Frontal cortex (tissue), 4 donors: ENCODE measurements around the gene LHX1. TPM values are rescaled to one million over a fixed set of nuclear protein-coding genes. Genes with fewer than 3 reads are reported as not detected.

Source experiments
- DNase-seq, 2 donors: peaks; one replicate each; pipeline ENCODE4 v3.0.0; 2012; ENCODE audit warnings: low spot score in 2 of 2
- FAIRE-seq: peaks from 2 replicates; lab custom pipeline; 2012; peaks lifted over from hg19 to GRCh38; lab: Jason Lieb, UNC
- total RNA-seq: library from RNA; depleted of rRNA; stranded (reverse); fragments of >200 nt; gene quantifications from one replicate; pipeline ENCODE4 v1.2.3, GENCODE V29; 2014
- donor health status: control.
- donor health status: control.
- donor health status: control.

Gene LHX1
- under 0.01 TPM for total RNA-seq

- DNase-seq (peak in 1 of 2 donors; percentile 44), FAIRE-seq (no peak)
Observed at GRCh38 chr17:36937001-36937958, at the start of gene LHX1. TSS of gene LHX1 (plus strand) at chr17:36937475. CDS start at chr17:36938198, 723 bp downstream.

- DNase-seq (no peak), FAIRE-seq (no peak)
Observed at GRCh38 chr17:36888236-36888951, 48.9 kb upstream of the LHX1 start.

- DNase-seq (no peak), FAIRE-seq (no peak)
Observed at GRCh38 chr17:36889770-36890349, 47.4 kb upstream of the LHX1 start.

GRCh38 chr17:36890398-36891168 lies 46.7 kb upstream of the LHX1 start:
- DNase-seq: no peak
- FAIRE-seq: no peak

- DNase-seq (no peak), FAIRE-seq (no peak)
Observed at GRCh38 chr17:36892112-36892838, 45.0 kb upstream of the LHX1 start.

GRCh38 chr17:36894177-36894576 lies 43.1 kb upstream of the LHX1 start:
- DNase-seq (no peak), FAIRE-seq (no peak)

- no peak for DNase-seq
- FAIRE-seq: no peak
Observed at GRCh38 chr17:36894925-36895324, 42.4 kb upstream of the LHX1 start.

- DNase-seq (no peak), FAIRE-seq (no peak)
Observed at GRCh38 chr17:36899250-36900159, 37.8 kb upstream of the LHX1 start.

- DNase-seq (no peak), FAIRE-seq (no peak)
Observed at GRCh38 chr17:36900160-36900512, 37.1 kb upstream of the LHX1 start.

- FAIRE-seq: no peak
- no peak for DNase-seq
Observed at GRCh38 chr17:36901506-36901905, 35.8 kb upstream of the LHX1 start.

GRCh38 chr17:36907407-36907806 lies 29.9 kb upstream of the LHX1 start:
- no peak for DNase-seq
- no peak for FAIRE-seq

GRCh38 chr17:36910513-36910912 lies 26.8 kb upstream of the LHX1 start:
- FAIRE-seq (no peak), DNase-seq (no peak)

GRCh38 chr17:36911001-36911400 lies 26.3 kb upstream of the LHX1 start:
- FAIRE-seq (no peak), DNase-seq (no peak)

- no peak for FAIRE-seq
- no peak for DNase-seq
Observed at GRCh38 chr17:36913132-36913531, 24.1 kb upstream of the LHX1 start.

GRCh38 chr17:36918211-36918691 lies 19.0 kb upstream of the LHX1 start:
- DNase-seq (no peak), FAIRE-seq (no peak)

GRCh38 chr17:36919407-36919968 lies 17.8 kb upstream of the LHX1 start:
- DNase-seq: no peak
- FAIRE-seq: no peak

- DNase-seq (no peak), FAIRE-seq (no peak)
Observed at GRCh38 chr17:36920032-36921005, 17.0 kb upstream of the LHX1 start.
